BLaER1 treated with 17β-estradiol and CSF1 and Interleukin-3, amounts not matched to agents 10 nM and 100 nM (cell line): ENCODE data around the gene EMX2.

Experiments
- H3K27ac ChIP-seq, 11 experiments: shearing (Covaris generic); formaldehyde crosslinking; 2 replicates each; pipeline ENCODE4 v1.8.1; 2022
- H3K27me3 ChIP-seq, 11 experiments: shearing (Covaris generic); formaldehyde crosslinking; 2 replicates each; pipeline ENCODE4 v1.8.1; 2022
- H3K36me3 ChIP-seq, 11 experiments: shearing (Covaris generic); formaldehyde crosslinking; 2 replicates each; pipeline ENCODE4 v1.8.1; 2022
- H3K4me1 ChIP-seq, 10 experiments: shearing (Covaris generic); formaldehyde crosslinking; 2 replicates each; pipeline ENCODE4 v1.8.1; 2022
- H3K4me2 ChIP-seq, 11 experiments: shearing (Covaris generic); formaldehyde crosslinking; 2 replicates each; pipeline ENCODE4 v1.8.1; 2022
- H3K4me3 ChIP-seq, 10 experiments: shearing (Covaris generic); formaldehyde crosslinking; 2 replicates each; pipeline ENCODE4 v1.8.1; 2022
- H3K9ac ChIP-seq, 11 experiments: shearing (Covaris generic); formaldehyde crosslinking; 2 replicates each; pipeline ENCODE4 v1.8.1; 2022
- H3K9me3 ChIP-seq, 11 experiments: shearing (Covaris generic); formaldehyde crosslinking; replicated peaks in 1 of 11; 2 replicates each; pipeline ENCODE4 v1.8.1; 2022
- H4K20me1 ChIP-seq, 11 experiments: shearing (Covaris generic); formaldehyde crosslinking; 2 replicates each; pipeline ENCODE4 v1.8.1; 2022
- Cebpa-rat ChIP-seq, 11 experiments: shearing (Covaris generic); IDR thresholded peaks; 2 replicates each; pipeline ENCODE4 v1.8.1; 2022

The EMX2 gene

GRCh38 chr10:117597216-117597615 lies 54.7 kb downstream of the EMX2 start:
- H3K27ac ChIP-seq = no peak overlapping the region
- H3K4me2 ChIP-seq = no peak overlapping the region
- H4K20me1 ChIP-seq = no peaks in the 10 kb centered on the region
- H3K4me1 ChIP-seq = no peaks in the 10 kb centered on the region
- no peak for TF ChIP-seq Cebpa-rat (IDR thresholded peaks at IDR 0.05)
- H3K27me3 ChIP-seq = no peaks in the 10 kb centered on the region
- no peak overlapping the region for H3K4me3 ChIP-seq
- H3K9ac ChIP-seq = no peak overlapping the region
- H3K9me3 ChIP-seq = peaks cover 0 to 15% (median 0%) of the 10 kb centered on the region in 11 experiments; a peak in 3 of 22 replicates
- no peaks in the 10 kb centered on the region for H3K36me3 ChIP-seq
